Cortex of kidney (tissue), 1 donor: Measurements from ENCODE around the gene TMC6.
"Not testable (repeated sequence)": the region's sequence is repeated elsewhere in the genome, so short reads cannot be mapped to it uniquely, and the experiment has no call there.

Experiments
- DNase-seq: peaks from one replicate; lab custom pipeline; 2025; lab: John Stamatoyannopoulos, UW

The TMC6 gene

DNA sequence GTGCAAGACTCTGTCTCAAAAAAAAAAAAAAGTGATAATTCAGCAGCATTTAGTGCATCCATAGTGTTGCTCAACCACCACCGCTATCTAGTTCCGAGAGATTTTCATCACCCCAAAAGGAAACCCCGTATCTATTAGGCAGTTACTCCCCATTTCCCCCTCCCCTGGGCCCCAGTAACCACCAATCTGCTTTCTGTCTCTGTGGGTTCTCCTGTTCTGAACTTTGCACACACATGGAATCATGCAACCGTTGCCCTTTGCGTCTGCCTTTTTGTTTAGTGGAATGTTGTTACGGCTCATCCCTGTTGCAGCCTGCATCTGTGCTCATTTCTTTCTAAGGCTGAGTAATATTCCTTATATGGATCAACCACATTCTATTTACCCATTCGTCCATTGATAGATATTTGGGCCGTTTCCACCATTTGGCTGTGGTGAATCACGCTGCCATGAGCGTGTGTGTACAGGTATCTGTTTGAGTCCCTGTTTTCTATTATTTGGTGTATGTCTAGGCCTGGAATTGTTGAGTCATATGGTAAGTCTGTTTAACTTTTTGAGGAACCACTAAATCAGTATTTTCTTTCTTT lies 31.1 kb upstream of the TMC6 start:
- no peak for DNase-seq

DNA sequence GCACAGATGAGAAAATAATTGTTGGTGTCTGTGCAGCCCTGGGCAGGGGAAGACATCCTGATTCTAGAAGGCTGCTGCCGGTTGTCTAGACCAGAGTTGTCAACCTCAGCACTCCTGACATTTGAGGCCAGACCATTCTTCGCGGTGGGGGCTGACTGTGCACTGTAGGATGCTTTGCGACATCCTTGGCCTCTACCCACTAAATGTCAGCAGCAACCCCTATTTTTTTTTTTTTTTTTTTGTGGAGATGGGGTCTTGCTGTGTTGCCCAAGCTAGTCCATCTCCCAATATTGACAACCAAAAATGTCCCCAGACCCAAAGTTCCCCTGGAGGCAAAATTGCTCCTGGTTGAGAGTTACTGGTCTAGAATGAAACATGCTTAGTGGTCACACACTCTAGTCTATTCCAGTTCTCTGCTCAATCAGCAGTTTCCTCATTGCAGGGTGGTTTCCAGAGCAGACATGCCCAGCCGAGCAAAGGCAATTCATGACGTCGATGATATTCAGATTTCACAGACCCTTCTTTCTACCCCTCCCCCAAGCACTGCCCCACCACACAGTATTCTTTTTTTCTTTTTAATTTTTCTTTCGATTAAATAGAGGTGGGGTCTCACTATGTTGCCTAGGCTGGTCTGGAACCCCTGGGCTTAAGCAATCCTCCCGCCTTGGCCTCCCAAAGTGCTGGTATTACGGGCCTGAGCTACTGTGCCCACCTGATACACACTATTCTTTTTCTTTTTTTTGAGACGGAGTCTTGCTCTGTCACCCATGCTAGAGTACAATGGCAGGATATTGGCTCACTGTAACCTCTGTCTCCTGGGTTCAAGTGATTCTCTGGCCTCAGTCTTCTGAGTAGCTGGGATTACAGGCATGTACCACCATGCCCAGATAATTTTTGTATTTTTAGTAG lies 26.6 kb upstream of the TMC6 start:
- DNase-seq, result no peak

DNA sequence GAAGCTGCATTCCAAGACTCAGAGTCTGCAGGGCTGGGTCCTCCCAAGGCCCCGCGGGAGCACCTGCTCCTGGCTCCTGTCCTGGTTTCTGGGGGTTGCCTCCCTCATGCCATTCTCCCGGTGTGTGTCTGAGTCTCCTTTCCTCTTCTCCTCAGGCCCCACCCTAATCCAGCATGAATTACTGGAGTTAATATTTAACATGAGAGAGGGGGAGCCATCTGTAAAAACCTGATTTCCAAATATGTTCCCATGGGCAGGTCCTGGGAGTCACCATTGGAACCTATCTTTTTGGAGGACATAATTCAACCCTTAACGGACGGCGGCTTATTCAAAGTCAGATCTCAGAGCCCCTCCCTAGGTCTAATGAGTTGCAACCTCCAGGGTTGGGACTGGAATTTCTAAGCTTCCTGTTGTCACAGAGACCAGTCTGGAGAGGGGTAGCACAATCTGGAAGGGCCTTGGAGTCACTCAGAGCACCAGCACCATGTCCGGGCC lies 23.0 kb upstream of the TMC6 start:
- no peak for DNase-seq

DNA sequence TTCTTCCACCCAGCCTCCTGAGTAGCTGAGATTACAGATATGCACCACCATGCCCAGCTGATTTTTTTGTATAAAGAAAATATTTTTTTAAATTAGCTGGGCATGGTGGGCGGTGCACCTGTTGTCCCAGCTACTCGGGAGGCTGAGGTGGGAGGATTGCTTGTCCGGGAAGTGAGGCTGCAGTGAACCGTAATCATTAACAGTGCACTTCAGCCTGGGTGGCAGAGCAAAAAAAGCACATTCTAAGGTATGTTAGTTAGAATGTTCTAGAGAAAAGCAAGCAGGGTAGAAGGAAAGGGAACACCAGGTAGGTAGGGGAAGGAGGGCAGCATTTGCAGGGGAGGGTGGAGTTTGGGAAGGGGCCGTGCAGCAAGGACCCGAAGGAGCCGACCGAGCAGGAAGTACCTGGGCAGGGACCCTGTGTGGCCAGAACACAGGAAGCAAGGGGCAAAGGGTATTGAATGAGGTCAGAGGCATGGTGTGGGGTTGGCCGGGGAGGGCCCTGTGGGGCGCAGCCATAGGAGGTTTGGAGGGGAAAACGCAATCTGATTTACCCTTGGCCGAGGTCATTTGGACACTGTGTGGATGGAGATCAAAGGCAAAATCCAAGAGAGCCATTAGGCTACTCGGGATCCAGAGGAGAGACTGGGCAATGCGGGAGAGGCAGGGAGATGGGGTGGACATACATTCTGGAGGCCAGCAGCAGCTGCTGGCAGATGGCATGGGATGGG lies 19.9 kb upstream of the TMC6 start:
- no peak for DNase-seq

DNA sequence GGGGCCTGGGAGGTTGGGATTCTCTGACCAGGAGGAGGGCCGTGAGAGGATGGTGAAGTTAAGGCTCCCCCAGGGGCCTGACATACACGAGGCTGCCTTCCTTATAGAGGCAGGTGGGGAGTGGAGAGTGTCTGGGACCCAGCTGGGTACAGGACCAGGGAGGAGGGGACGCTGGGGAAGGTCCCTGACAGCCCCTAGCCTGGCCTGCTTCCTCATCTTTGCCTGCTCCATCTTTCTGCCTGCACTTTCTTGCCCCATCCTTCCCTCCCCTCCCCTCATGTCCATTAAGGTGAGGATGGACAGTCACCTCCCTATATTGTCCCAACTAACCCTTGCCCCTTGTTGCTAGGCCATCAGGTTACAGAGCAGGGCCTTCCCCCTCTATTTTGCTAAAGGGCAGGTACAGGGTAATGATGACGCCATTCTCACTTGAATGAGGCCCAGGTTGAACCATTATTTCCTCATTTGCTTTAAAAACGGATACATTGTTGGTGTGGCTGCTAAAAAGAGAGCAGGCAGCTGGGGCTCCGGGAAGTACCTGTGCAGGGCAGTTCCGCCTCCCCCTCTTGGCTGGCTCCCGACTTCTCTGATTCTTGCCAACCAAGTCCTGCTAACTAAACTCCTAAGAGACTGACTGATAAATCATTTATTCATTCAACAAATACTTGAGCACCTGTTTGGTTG lies 18.9 kb upstream of the TMC6 start:
- no peak for DNase-seq

DNA sequence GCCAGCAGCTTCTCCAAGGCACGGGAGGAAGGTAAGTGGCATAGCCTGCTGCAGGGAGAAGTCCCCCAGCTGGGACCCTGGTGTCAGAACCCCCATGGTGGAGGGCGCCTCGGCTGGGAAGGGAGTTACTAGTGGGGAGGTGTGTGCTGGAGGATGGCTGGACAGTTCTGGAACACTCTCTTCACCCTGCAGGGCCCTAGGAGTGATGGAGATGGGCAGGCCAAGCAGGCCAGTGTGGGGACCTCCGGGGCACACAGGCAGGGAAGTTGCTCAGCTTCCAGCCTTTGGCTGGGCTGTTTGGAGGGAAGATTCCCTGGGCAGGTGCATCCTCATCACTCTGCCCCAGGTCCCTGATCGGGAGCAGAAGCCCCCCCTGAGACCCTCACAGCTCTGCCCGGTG lies 18.3 kb upstream of the TMC6 start:
- DNase-seq, result no peak

DNA sequence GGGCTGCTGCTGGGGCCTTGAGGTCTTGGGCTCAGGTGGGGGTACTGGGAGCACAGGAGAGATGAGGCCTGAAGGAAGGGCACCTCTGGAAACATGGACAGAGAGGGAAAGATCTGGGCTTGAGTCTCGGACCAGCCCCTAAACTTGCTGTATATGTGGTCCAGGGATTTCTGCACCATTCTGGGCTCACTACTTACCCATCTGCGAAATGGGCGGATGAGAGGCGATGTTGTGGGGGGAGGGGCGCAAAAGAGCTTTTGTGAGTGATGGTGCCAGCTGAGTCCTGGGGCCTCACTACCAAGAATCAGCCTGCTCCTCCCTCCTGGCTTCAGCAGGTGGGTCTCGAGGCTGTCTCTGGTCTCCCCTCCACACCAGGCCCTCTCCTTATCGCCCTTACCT lies 17.9 kb upstream of the TMC6 start:
- DNase-seq, result no peak

DNA sequence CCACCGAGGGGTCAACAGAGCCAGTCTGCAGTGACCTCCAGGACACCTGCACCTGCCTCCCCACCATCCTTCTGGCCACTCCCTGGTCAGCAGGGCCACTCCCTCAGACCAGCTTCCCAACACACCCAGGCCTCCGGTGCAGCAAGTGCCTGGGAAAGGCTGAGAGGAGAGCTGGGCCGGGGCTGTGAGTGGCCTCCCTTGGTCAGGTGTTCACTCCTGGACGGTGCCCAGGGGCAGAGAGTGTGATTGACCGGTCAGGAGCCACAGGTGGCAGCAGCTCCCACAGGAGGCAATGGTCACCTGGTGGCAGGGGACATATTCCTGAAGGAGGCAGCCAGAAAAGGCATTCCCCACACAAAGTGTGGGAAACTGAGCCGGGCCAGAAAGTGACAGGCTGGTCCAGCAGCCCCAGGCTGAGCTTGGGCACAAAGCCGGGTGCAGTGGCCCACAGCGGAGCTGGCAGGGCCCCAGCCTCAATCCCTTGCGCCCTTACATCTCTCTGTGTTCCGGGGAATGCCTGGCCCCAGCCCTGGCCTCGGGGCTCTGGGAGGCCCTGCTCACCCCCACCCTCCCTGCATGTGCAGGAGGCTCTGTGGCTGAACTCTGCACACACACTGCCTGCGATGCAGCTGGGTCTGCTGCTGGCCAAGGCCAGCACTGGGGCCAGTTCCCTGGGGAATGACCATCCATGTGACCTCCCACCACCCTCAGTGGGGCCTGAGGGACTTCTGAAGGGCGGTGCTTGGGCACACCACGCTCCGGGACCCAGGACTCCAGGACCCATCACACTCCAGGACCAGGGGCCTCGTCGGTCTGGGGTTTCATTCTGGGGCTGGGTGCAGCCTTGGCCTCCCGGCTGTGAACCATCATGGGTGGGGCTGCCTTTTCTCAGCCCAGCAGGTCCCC lies 16.4 kb upstream of the TMC6 start:
- DNase-seq, result no peak

DNA sequence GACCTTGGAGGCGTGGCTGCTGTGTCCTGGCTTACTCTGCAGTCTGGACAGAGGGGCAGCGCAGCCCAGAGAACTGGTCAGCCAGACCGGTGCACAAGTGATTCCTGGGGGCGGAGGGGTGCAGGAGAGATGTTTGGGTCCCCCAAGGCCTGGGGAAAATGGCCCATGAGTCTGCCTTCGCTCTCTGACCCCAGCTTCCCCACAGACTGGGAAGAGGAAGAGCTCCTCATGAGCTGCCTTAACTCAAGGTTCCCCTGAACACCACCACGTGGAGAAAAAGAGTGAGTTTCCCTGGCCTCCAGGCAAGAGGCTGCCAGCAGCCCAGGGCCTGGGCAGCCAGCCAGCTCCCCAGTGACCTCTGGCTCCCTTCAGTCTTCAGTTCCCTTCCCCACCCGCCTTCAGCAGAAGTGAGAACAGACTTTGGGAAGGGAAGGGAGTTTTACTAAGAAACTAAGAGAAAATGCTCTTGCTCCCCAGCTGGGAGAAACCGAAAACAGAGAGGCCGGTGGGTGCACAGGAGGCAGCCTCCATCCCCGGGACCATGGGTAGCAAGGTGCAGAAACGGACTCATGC lies 15.7 kb upstream of the TMC6 start:
- no peak for DNase-seq

DNA sequence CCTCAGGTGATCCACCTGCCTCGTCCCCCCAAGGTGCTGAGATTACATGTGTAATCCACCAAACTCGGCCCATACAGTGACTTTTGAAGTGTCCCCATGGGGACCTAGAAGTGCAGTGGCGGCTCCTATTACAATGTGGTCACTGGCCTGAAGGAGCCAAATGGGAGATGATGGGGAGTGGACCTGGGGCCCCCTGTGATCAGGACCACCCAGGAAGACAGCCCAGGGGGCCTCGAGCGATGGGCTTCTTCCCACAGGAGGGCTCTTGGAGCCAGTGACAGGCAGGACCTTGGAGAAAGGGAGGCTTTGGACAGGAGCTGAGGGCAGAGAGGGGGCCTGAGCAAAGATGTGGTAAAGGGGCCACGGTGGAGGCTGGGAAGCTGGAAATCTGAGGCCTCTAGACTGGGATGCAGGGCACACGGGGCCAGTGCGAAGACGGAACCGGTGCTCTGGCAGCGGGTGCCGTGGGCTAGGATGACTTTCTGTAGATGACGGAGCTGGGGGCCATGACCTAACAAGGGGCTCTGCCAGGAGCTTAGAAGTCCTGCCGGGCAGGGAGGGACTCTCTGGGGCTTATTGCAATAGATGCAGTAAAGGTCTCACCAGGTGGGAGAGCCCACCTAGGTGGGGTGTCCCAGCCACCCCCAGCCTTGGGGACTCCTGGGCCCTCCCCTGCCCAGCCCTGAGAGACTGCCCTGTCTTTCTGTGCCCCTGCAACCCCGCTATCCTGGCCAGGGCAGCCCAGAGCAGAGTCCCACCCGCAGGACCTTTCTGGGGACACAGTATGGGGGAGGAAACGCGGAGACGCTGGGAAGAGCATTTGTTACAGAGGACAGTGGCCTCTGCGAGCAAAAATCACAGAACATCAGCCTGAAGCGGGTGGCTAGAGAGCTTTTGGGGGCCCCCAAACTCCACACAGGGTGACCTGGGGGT lies 14.9 kb upstream of the TMC6 start:
- DNase-seq, result no peak

DNA sequence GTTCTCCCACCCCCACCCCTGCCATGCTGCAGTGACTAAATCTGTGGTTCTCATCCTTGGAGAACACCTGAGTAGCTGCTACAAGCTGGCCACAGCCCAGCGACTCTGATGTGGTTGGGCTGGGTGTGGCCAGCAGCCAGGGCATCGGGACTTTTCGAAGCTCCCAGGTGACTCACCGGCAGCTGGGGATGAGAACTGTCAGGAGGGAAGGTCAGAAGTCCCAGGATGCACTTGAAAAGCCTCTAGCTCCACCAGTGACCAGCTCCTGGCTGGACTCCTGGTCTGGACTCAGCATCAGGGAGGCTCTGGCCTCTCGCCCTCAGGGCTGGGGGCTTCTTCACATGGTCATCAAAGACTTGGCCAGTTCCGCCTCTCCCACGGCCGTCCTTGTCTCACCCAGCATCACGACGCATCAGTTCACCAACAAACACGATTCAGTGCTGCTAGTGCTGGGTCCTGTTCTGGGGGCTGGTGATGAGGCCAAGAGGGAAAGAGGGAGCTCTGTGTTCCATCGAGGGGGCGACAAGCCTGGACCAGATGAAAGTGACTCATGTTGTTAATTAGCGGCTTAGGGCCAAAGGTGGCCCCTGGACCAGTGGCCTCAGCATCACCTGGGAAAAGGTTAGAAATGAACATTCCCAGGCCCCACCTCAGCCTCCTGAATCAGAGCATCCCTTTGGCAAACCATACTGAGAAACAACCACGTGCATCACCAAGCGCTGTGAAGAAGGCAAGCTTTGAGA lies 13.7 kb upstream of the TMC6 start:
- DNase-seq, result no peak

DNA sequence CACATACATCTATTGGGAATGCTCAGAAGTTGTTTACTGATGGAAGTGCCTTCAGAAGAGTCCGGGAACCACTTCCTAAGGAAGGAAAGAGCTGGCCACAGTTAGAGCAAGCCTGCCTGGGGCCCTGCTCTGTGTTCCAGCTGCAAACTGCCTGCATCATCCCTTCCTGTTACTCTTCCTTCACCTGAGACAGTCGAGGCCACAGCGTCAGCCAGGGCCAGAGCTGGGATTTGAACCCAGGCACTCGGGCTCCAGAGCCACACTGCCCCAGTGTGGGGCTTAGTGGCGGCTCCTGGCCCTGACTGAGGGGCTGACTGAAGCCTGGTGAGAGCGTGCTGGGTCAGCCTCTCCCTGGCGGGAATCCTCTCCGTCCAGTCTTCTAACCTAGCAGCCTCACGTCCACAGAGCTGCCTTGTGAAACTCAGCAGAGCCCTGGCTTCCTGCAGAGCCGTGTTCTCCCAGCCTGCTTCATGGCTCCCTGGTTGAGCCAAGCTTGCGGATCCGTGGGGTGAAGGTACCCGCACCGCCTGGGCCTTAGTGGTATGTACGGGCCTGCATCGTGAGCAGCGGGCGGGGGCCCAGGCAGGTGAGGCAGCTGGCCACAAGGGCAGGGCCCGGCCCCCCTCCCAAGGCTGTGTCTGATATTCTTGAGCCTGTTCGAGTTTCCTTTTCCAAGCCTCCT lies 13.0 kb upstream of the TMC6 start:
- DNase-seq, result no peak

DNA sequence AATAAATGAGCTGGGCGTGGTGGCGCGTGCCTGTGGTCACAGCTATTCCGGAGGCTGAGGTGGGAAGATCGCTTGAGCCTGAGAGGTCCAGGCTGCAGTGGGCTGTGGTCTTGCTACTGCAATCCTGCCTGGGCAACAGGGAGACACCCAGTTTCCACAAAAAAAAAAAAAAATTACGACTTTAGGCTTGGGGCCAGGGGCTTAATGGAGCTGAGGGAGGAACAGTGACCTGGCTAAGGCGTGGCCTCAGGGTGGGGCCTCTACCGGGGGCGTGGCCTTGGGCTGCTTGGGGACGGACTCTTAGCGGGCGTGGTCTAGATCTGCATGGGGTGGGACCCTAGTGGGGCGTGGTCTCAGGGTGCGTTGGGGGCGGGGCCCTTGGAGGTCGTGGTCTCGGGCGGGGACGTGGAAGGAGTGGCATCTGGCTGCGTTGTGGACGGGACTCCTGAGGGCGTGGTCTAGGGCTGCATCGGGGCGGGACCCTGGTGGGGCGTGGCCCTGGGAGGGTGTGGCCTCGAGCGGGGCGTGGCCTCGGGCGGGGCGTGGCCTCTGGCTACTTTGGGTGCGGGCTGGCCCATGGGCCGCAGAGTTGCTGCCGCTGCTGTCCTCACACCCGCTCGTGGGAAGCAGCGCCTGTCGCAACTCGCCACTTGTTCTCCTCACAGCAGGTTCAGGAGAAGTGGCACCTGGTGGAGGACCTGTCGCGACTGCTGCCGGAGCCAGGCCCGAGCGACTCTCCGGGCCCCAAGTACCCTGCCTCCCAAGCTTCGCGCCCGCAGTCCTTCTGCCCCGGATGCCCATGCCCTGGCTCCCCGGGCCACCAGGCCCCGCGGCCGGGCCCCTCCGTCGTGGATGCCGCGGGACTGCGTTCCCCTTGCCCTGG lies 11.9 kb upstream of the TMC6 start:
- DNase-seq, result no peak

DNA sequence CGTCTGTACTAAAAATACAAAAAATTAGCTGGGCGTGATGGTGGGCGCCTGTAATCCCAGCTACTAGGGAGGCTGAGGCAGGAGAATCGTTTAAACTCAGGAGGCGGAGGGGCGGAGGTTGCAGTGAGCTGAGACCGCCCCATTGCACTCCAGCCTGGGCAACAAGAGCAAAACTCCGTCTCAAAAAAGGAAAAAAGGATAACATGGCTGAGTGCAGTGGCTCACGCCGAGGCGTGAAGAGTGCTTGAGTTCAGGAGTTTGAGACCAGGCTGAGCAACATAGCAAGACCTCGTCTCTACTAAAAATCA lies 11.3 kb upstream of the TMC6 start:
- not testable (repeated sequence) for DNase-seq

DNA sequence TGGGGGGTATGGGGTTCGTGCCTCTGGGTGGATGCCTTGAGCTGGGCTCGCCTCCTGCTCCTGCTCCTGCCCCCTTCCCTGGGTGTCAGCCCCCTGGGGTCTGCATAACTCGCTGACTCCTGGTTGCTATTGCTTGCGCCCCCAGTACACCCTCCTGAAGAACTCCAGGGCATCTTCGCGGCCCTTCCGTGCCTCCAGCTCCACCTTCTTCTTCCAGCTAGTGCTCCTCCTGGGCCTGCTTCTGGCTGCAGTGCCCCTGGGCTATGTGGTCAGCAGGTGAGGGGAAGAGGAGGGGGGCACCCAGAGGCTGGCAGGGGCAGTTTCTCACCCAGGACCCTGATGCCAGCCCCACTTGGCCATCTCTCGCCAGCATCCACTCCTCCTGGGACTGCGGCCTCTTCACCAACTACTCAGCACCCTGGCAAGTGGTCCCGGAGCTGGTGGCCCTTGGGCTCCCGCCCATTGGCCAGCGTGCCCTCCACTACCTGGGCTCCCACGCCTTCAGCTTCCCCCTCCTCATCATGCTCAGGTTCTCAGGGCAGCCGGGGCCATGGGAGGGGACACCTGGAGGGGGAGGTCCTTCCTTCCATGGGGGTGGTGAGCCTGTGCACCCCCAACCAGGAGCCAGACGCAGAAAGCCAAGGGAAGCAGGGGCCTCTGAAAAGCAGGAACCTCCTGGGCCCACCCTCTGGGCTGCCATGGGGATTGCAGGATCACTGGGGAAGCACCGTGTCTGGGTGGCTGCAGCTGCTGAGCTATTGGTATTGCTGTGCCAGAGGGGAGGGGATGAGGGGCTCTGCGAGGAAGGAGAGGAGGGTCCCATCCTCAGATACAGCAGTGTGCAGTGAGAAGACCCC lies 9.9 kb upstream of the TMC6 start:
- DNase-seq, result no peak

DNA sequence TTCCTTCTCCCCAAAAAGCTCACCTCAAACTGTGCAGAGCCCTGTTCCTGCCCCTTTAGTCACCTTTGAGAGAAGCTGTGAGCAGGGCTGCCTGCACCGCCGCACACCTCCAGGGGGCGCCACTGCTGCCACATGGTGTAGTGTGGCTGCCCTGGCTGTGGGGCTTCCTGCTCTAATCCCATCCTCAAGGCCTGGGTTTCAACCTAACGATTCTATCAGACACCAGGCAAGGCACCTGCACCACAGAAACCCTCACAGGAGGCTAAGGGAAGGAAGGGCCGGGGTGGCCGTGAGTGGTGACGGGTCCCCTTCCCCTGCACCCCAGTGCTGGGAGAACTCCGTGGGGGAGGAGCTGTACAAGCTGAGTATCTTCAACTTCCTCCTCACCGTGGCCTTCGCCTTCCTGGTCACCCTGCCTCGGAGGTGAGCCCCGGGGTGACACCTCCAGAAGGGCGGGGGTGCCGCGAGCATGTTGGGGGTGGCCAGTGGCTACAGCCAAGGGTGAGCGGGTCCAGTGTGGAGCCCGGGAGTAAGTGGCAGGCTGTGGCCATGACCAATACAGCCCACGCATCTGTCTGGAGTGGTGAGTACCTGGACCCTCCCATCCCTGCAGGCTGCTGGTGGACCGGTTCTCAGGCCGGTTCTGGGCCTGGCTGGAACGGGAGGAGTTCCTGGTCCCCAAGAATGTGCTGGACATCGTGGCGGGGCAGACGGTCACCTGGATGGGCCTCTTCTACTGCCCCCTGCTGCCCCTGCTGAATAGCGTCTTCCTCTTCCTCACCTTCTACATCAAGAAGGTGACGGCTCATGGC lies 9.0 kb upstream of the TMC6 start:
- no peak for DNase-seq
